ENCODE results near the gene CADM1. TPM values are rescaled to one million over a fixed set of nuclear protein-coding genes. Genes with fewer than 3 reads are reported as not detected.

The CADM1 gene
- total and polyA plus RNA-seq, 2 donors = 7.6 to 26.3 TPM

- Histone ChIP-seq H3K9me3 (ENCODE audit: control insufficient read depth in 2 of 2, insufficient read depth in 1 of 2, low read length in 1 of 2) (no peaks in the 10 kb centered on the region), H3K27ac (ENCODE audit: low read depth in 1 of 2, low read length in 1 of 2) (no peak overlapping the region), H3K4me1 (ENCODE audit: control insufficient read depth in 2 of 2, insufficient read depth in 2 of 2, low read length in 2 of 2) (no peaks in the 10 kb centered on the region), H3K27me3 (ENCODE audit: control insufficient read depth in 2 of 2, insufficient read depth in 1 of 2, low read length in 1 of 2) (no peaks in the 10 kb centered on the region), H3K4me3 (ENCODE audit: low read length in 2 of 2) (no peak overlapping the region), H3K36me3 (ENCODE audit: control insufficient read depth in 2 of 2, insufficient read depth in 2 of 2, low read length in 1 of 2) (no peaks in the 10 kb centered on the region)
- DNase-seq (ENCODE audit: low read depth in 6 of 9, low spot score in 9 of 9) = no peak
- 83% methylated on average over 8 of the region's 8 CpGs for WGBS
Measured at GRCh38 chr11:115153135-115153534, 351.1 kb downstream of the CADM1 start.

- Histone ChIP-seq H3K4me1 (ENCODE audit: control insufficient read depth in 2 of 2, insufficient read depth in 2 of 2, low read length in 2 of 2) (no peaks in the 10 kb centered on the region), H3K9me3 (ENCODE audit: control insufficient read depth in 2 of 2, insufficient read depth in 1 of 2, low read length in 1 of 2) (no peaks in the 10 kb centered on the region), H3K27ac (ENCODE audit: low read depth in 1 of 2, low read length in 1 of 2) (no peak overlapping the region), H3K4me3 (ENCODE audit: low read length in 2 of 2) (no peak overlapping the region), H3K36me3 (ENCODE audit: control insufficient read depth in 2 of 2, insufficient read depth in 2 of 2, low read length in 1 of 2) (no peaks in the 10 kb centered on the region), H3K27me3 (ENCODE audit: control insufficient read depth in 2 of 2, insufficient read depth in 1 of 2, low read length in 1 of 2) (no peaks in the 10 kb centered on the region)
- 90% methylated on average over 1 of the region's 1 CpG for WGBS
- DNase-seq (ENCODE audit: low read depth in 6 of 9, low spot score in 9 of 9) = no peak
Measured at GRCh38 chr11:115151010-115151409, 353.2 kb downstream of the CADM1 start.

- no peaks in the 10 kb centered on the region for H3K36me3 ChIP-seq (ENCODE audit: control insufficient read depth in 2 of 2, insufficient read depth in 2 of 2, low read length in 1 of 2)
- no peaks in the 10 kb centered on the region for H3K4me1 ChIP-seq (ENCODE audit: control insufficient read depth in 2 of 2, insufficient read depth in 2 of 2, low read length in 2 of 2)
- H3K9me3 ChIP-seq (ENCODE audit: control insufficient read depth in 2 of 2, insufficient read depth in 1 of 2, low read length in 1 of 2) = no peaks in the 10 kb centered on the region
- H3K27ac ChIP-seq (ENCODE audit: low read depth in 1 of 2, low read length in 1 of 2) = no peak overlapping the region
- DNase-seq (ENCODE audit: low read depth in 6 of 9, low spot score in 9 of 9) = no peak
- H3K4me3 ChIP-seq (ENCODE audit: low read length in 2 of 2) = no peak overlapping the region
- H3K27me3 ChIP-seq (ENCODE audit: control insufficient read depth in 2 of 2, insufficient read depth in 1 of 2, low read length in 1 of 2) = no peaks in the 10 kb centered on the region
- WGBS = 92% methylated on average over 2 of the region's 2 CpGs
Measured at GRCh38 chr11:115148691-115149090, 355.5 kb downstream of the CADM1 start.

- Histone ChIP-seq H3K27ac (ENCODE audit: low read depth in 1 of 2, low read length in 1 of 2) (no peak overlapping the region), H3K9me3 (ENCODE audit: control insufficient read depth in 2 of 2, insufficient read depth in 1 of 2, low read length in 1 of 2) (no peaks in the 10 kb centered on the region), H3K36me3 (ENCODE audit: control insufficient read depth in 2 of 2, insufficient read depth in 2 of 2, low read length in 1 of 2) (no peaks in the 10 kb centered on the region), H3K4me3 (ENCODE audit: low read length in 2 of 2) (no peak overlapping the region), H3K27me3 (ENCODE audit: control insufficient read depth in 2 of 2, insufficient read depth in 1 of 2, low read length in 1 of 2) (no peaks in the 10 kb centered on the region), H3K4me1 (ENCODE audit: control insufficient read depth in 2 of 2, insufficient read depth in 2 of 2, low read length in 2 of 2) (no peaks in the 10 kb centered on the region)
- no peak for DNase-seq (ENCODE audit: low read depth in 6 of 9, low spot score in 9 of 9)
- 98% methylated on average over 4 of the region's 4 CpGs for WGBS
Measured at GRCh38 chr11:115148101-115148500, 356.1 kb downstream of the CADM1 start.

GRCh38 chr11:115147243-115147807 is 356.9 kb downstream of the CADM1 start:
- Histone ChIP-seq H3K36me3 (ENCODE audit: control insufficient read depth in 2 of 2, insufficient read depth in 2 of 2, low read length in 1 of 2) (no peaks in the 10 kb centered on the region), H3K27ac (ENCODE audit: low read depth in 1 of 2, low read length in 1 of 2) (no peak overlapping the region), H3K4me1 (ENCODE audit: control insufficient read depth in 2 of 2, insufficient read depth in 2 of 2, low read length in 2 of 2) (no peaks in the 10 kb centered on the region), H3K9me3 (ENCODE audit: control insufficient read depth in 2 of 2, insufficient read depth in 1 of 2, low read length in 1 of 2) (no peaks in the 10 kb centered on the region), H3K4me3 (ENCODE audit: low read length in 2 of 2) (no peak overlapping the region), H3K27me3 (ENCODE audit: control insufficient read depth in 2 of 2, insufficient read depth in 1 of 2, low read length in 1 of 2) (no peaks in the 10 kb centered on the region)
- WGBS = 97% methylated on average over 7 of the region's 7 CpGs
- no peak for DNase-seq (ENCODE audit: low read depth in 6 of 9, low spot score in 9 of 9)

GRCh38 chr11:115146425-115146824 is 357.8 kb downstream of the CADM1 start:
- Histone ChIP-seq H3K36me3 (ENCODE audit: control insufficient read depth in 2 of 2, insufficient read depth in 2 of 2, low read length in 1 of 2) (no peaks in the 10 kb centered on the region), H3K4me1 (ENCODE audit: control insufficient read depth in 2 of 2, insufficient read depth in 2 of 2, low read length in 2 of 2) (no peaks in the 10 kb centered on the region), H3K4me3 (ENCODE audit: low read length in 2 of 2) (no peak overlapping the region), H3K27ac (ENCODE audit: low read depth in 1 of 2, low read length in 1 of 2) (no peak overlapping the region), H3K27me3 (ENCODE audit: control insufficient read depth in 2 of 2, insufficient read depth in 1 of 2, low read length in 1 of 2) (no peaks in the 10 kb centered on the region), H3K9me3 (ENCODE audit: control insufficient read depth in 2 of 2, insufficient read depth in 1 of 2, low read length in 1 of 2) (no peaks in the 10 kb centered on the region)
- no peak for DNase-seq (ENCODE audit: low read depth in 6 of 9, low spot score in 9 of 9)
- WGBS = 53% methylated on average over 6 of the region's 6 CpGs

GRCh38 chr11:115145324-115145723 is 358.9 kb downstream of the CADM1 start:
- Histone ChIP-seq H3K9me3 (ENCODE audit: control insufficient read depth in 2 of 2, insufficient read depth in 1 of 2, low read length in 1 of 2) (no peaks in the 10 kb centered on the region), H3K27ac (ENCODE audit: low read depth in 1 of 2, low read length in 1 of 2) (no peak overlapping the region), H3K27me3 (ENCODE audit: control insufficient read depth in 2 of 2, insufficient read depth in 1 of 2, low read length in 1 of 2) (no peaks in the 10 kb centered on the region), H3K4me3 (ENCODE audit: low read length in 2 of 2) (no peak overlapping the region), H3K36me3 (ENCODE audit: control insufficient read depth in 2 of 2, insufficient read depth in 2 of 2, low read length in 1 of 2) (no peaks in the 10 kb centered on the region), H3K4me1 (ENCODE audit: control insufficient read depth in 2 of 2, insufficient read depth in 2 of 2, low read length in 2 of 2) (no peaks in the 10 kb centered on the region)
- WGBS = 88% methylated on average over 8 of the region's 8 CpGs
- DNase-seq (ENCODE audit: low read depth in 6 of 9, low spot score in 9 of 9) = no peak

GRCh38 chr11:115144914-115145313 is 359.3 kb downstream of the CADM1 start:
- WGBS = 85% methylated on average over 7 of the region's 7 CpGs
- Histone ChIP-seq H3K4me1 (ENCODE audit: control insufficient read depth in 2 of 2, insufficient read depth in 2 of 2, low read length in 2 of 2) (no peaks in the 10 kb centered on the region), H3K9me3 (ENCODE audit: control insufficient read depth in 2 of 2, insufficient read depth in 1 of 2, low read length in 1 of 2) (no peaks in the 10 kb centered on the region), H3K27me3 (ENCODE audit: control insufficient read depth in 2 of 2, insufficient read depth in 1 of 2, low read length in 1 of 2) (no peaks in the 10 kb centered on the region), H3K27ac (ENCODE audit: low read depth in 1 of 2, low read length in 1 of 2) (no peak overlapping the region), H3K4me3 (ENCODE audit: low read length in 2 of 2) (no peak overlapping the region), H3K36me3 (ENCODE audit: control insufficient read depth in 2 of 2, insufficient read depth in 2 of 2, low read length in 1 of 2) (no peaks in the 10 kb centered on the region)
- DNase-seq (ENCODE audit: low read depth in 6 of 9, low spot score in 9 of 9) = no peak

GRCh38 chr11:115144014-115144413 is 360.2 kb downstream of the CADM1 start:
- Histone ChIP-seq H3K9me3 (ENCODE audit: control insufficient read depth in 2 of 2, insufficient read depth in 1 of 2, low read length in 1 of 2) (no peaks in the 10 kb centered on the region), H3K4me1 (ENCODE audit: control insufficient read depth in 2 of 2, insufficient read depth in 2 of 2, low read length in 2 of 2) (no peaks in the 10 kb centered on the region), H3K27ac (ENCODE audit: low read depth in 1 of 2, low read length in 1 of 2) (no peak overlapping the region), H3K27me3 (ENCODE audit: control insufficient read depth in 2 of 2, insufficient read depth in 1 of 2, low read length in 1 of 2) (no peaks in the 10 kb centered on the region), H3K36me3 (ENCODE audit: control insufficient read depth in 2 of 2, insufficient read depth in 2 of 2, low read length in 1 of 2) (no peaks in the 10 kb centered on the region), H3K4me3 (ENCODE audit: low read length in 2 of 2) (no peak overlapping the region)
- DNase-seq (ENCODE audit: low read depth in 6 of 9, low spot score in 9 of 9) = no peak
- 83% methylated on average over 5 of the region's 5 CpGs for WGBS
